HEK293 (cell line): ENCODE measurements around the gene FAM120A.

Experiments
- CTCF ChIA-PET: fragments of 350-600 bp; formaldehyde crosslinking; extraction: SDS; loops from one replicate; lab custom pipeline; 2021; ENCODE audit warnings: antibody characterized with exemption; lab: Yijun Ruan, JAX
- POLR2A ChIA-PET: fragments of 300-600 bp; formaldehyde crosslinking; extraction: SDS; loops from one replicate; lab custom pipeline; 2020; ENCODE audit warnings: antibody characterized with exemption, inconsistent platforms; lab: Yijun Ruan, JAX
- H3K27ac ChIP-seq: fragments of 200-500 bp; sonication (Bioruptor generic); 2 replicates; pipeline ENCODE4 v1.5.1; 2014; ENCODE audit warnings: low read depth, low read length, control low read depth, inconsistent platforms; ENCODE audit errors: extremely low read depth
- H3K36me3 ChIP-seq, 2 experiments: fragments of 200-500 bp in 1 of 2; sonication (Bioruptor generic) in 1 of 2; 1 replicate in 1 of 2; 2 replicates in 1 of 2; pipeline ENCODE4 v1.5.1; 2014 to 2017; ENCODE audit warnings: inconsistent platforms in 2 of 2, low read length in 2 of 2; ENCODE audit not compliant: control insufficient read depth in 2 of 2, insufficient read depth in 1 of 2
- H3K4me1 ChIP-seq: fragments of 200-500 bp; sonication (Bioruptor generic); 2 replicates; pipeline ENCODE4 v1.5.1; 2014; ENCODE audit warnings: mild to moderate bottlenecking, low read length, inconsistent platforms; ENCODE audit not compliant: control insufficient read depth, insufficient read depth
- H3K4me3 ChIP-seq: 2 replicates; pipeline ENCODE4 v1.5.1; 2011; ENCODE audit warnings: low read depth, mild to moderate bottlenecking, control low read depth, low read length, moderate library complexity
- H3K9me3 ChIP-seq: fragments of 200-500 bp; sonication (Bioruptor generic); 2 replicates; pipeline ENCODE4 v1.5.1; 2014; ENCODE audit warnings: low read depth, low read length, inconsistent platforms; ENCODE audit not compliant: control insufficient read depth, insufficient read depth
- KLF1 ChIP-seq: fragments of 450-650 bp; formaldehyde crosslinking; IDR thresholded peaks from 2 replicates; pipeline ENCODE4 v1.5.1; 2016; ENCODE audit warnings: missing biosample characterization, missing genetic modification characterization
- KLF8 ChIP-seq: fragments of 450-650 bp; formaldehyde crosslinking; IDR thresholded peaks from 2 replicates; pipeline ENCODE4 v1.5.1; 2016; ENCODE audit warnings: missing biosample characterization, missing genetic modification characterization
- SP2 ChIP-seq: fragments of 450-650 bp; formaldehyde crosslinking; IDR thresholded peaks from 2 replicates; pipeline ENCODE4 v1.5.1; 2016; ENCODE audit warnings: missing biosample characterization, missing genetic modification characterization
- TCF7L2 ChIP-seq: IDR thresholded peaks from 2 replicates; pipeline ENCODE4 v1.6.1; 2011; ENCODE audit warnings: low read depth, mild to moderate bottlenecking, inconsistent platforms, low read length, moderate library complexity, borderline replicate concordance
- TRIM28 ChIP-seq: IDR thresholded peaks from 2 replicates; pipeline ENCODE4 v1.6.1; 2011; ENCODE audit warnings: low read length, control low read depth, borderline replicate concordance
- ZBTB8A ChIP-seq: fragments of 450-650 bp; formaldehyde crosslinking; IDR thresholded peaks from 2 replicates; pipeline ENCODE4 v1.5.1; 2016; ENCODE audit warnings: missing biosample characterization, missing genetic modification characterization
- ZFHX2 ChIP-seq: fragments of 450-650 bp; formaldehyde crosslinking; conservative IDR thresholded peaks from 2 replicates; pipeline ENCODE4 v1.5.1; 2016; ENCODE audit warnings: missing biosample characterization, missing genetic modification characterization
- ZIC2 ChIP-seq: fragments of 450-650 bp; formaldehyde crosslinking; IDR thresholded peaks from 2 replicates; pipeline ENCODE4 v1.5.1; 2016; ENCODE audit warnings: missing biosample characterization, missing genetic modification characterization
- ZNF157 ChIP-seq: fragments of 450-650 bp; formaldehyde crosslinking; IDR thresholded peaks from 2 replicates; pipeline ENCODE4 v1.5.1; 2016; ENCODE audit warnings: missing biosample characterization, missing genetic modification characterization
- ZNF169 ChIP-seq: fragments of 450-650 bp; formaldehyde crosslinking; IDR thresholded peaks from 2 replicates; pipeline ENCODE4 v1.5.1; 2016; ENCODE audit warnings: missing biosample characterization, missing genetic modification characterization
- ZNF266 ChIP-seq: fragments of 450-650 bp; formaldehyde crosslinking; IDR thresholded peaks from 2 replicates; pipeline ENCODE4 v1.5.1; 2016; ENCODE audit warnings: missing biosample characterization, missing genetic modification characterization, low read depth
- ZNF292 ChIP-seq: fragments of 450-650 bp; formaldehyde crosslinking; IDR thresholded peaks from 2 replicates; pipeline ENCODE4 v1.5.1; 2016; ENCODE audit warnings: low read depth, missing biosample characterization, missing genetic modification characterization, borderline replicate concordance
- ZNF366 ChIP-seq: fragments of 450-650 bp; formaldehyde crosslinking; conservative IDR thresholded peaks from 2 replicates; pipeline ENCODE4 v1.5.1; 2016; ENCODE audit warnings: missing biosample characterization, missing genetic modification characterization
- ZNF404 ChIP-seq: fragments of 450-650 bp; formaldehyde crosslinking; IDR thresholded peaks from 2 replicates; pipeline ENCODE4 v1.5.1; 2017; ENCODE audit warnings: missing biosample characterization, missing genetic modification characterization
- ZNF677 ChIP-seq: fragments of 450-650 bp; IDR thresholded peaks from 2 replicates; pipeline ENCODE4 v1.5.0; 2018; ENCODE audit warnings: missing biosample characterization, mild to moderate bottlenecking, missing genetic modification characterization, moderate library complexity
- ZNF76 ChIP-seq: fragments of 450-650 bp; formaldehyde crosslinking; IDR thresholded peaks from 2 replicates; pipeline ENCODE4; 2016; ENCODE audit warnings: low read depth, missing biosample characterization, missing genetic modification characterization, borderline replicate concordance
- TF ChIP-seq, protein P1 (sequence below): fragments of 450-650 bp; formaldehyde crosslinking; IDR thresholded peaks from 2 replicates; pipeline ENCODE4 v1.5.0; 2017; ENCODE audit warnings: missing biosample characterization, missing genetic modification characterization, borderline replicate concordance
- TF ChIP-seq, protein P2 (sequence below): fragments of 450-650 bp; formaldehyde crosslinking; IDR thresholded peaks from 2 replicates; pipeline ENCODE4 v1.5.1; 2017; ENCODE audit warnings: missing biosample characterization, missing genetic modification characterization
- TF ChIP-seq, protein P3 (sequence below): fragments of 450-650 bp; formaldehyde crosslinking; IDR thresholded peaks from 2 replicates; pipeline ENCODE4 v1.5.1; 2017; ENCODE audit warnings: missing biosample characterization, missing genetic modification characterization
- TF ChIP-seq, protein P4 (sequence below): fragments of 450-650 bp; formaldehyde crosslinking; IDR thresholded peaks from 2 replicates; pipeline ENCODE4 v1.5.1; 2016; ENCODE audit warnings: missing biosample characterization, missing genetic modification characterization
- TF ChIP-seq, protein P5 (sequence below): fragments of 450-650 bp; formaldehyde crosslinking; IDR thresholded peaks from 2 replicates; pipeline ENCODE4 v1.5.1; 2016; ENCODE audit warnings: missing biosample characterization, missing genetic modification characterization, borderline replicate concordance
- TF ChIP-seq, protein P6 (sequence below): fragments of 450-650 bp; formaldehyde crosslinking; IDR thresholded peaks from 2 replicates; pipeline ENCODE4 v1.5.1; 2017; ENCODE audit warnings: missing biosample characterization, missing genetic modification characterization

FAM120A gene

DNA sequence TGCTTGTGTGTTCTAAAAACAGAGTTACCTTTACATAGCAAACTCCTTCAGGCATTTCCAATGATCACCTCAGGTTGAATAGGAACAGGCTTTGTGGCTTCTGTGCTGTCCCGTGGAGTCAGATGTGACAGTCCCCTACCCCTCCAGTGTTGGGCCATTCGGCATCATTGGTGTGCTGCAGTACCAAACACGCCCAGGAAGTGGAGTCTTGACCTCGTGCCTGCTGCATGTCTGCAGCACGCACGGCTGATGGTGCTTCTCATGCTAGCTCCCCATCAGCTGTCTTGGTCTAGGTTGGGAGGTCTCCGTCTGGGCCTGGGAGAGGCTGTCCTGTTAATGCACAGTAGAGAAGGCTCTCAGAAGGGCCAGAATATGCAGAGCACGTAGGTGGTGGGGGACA is 82.4 kb downstream of the FAM120A start:
- ChIA-PET CTCF (interaction anchor here (0.9 kb wide), 1 partner anchor 32 kb away, joined by 3 read pairs; no protein-coding TSS in a partner anchor), POLR2A (no interaction called here)
- Histone ChIP-seq H3K4me3 (no peak overlapping the region), H3K36me3 (peaks cover 10 to 73% of the 10 kb centered on the region in 2 experiments; a peak in 2 of 3 replicates), H3K4me1 (no peaks in the 10 kb centered on the region), H3K27ac (no peak overlapping the region), H3K9me3 (no peaks in the 10 kb centered on the region)
- TF ChIP-seq, protein P1, sequence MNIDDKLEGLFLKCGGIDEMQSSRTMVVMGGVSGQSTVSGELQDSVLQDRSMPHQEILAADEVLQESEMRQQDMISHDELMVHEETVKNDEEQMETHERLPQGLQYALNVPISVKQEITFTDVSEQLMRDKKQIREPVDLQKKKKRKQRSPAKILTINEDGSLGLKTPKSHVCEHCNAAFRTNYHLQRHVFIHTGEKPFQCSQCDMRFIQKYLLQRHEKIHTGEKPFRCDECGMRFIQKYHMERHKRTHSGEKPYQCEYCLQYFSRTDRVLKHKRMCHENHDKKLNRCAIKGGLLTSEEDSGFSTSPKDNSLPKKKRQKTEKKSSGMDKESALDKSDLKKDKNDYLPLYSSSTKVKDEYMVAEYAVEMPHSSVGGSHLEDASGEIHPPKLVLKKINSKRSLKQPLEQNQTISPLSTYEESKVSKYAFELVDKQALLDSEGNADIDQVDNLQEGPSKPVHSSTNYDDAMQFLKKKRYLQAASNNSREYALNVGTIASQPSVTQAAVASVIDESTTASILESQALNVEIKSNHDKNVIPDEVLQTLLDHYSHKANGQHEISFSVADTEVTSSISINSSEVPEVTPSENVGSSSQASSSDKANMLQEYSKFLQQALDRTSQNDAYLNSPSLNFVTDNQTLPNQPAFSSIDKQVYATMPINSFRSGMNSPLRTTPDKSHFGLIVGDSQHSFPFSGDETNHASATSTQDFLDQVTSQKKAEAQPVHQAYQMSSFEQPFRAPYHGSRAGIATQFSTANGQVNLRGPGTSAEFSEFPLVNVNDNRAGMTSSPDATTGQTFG: no peak
- TF ChIP-seq TRIM28 (no peak), ZNF677 (tag by site-specific recombination) (no peak), KLF1 (tag by site-specific recombination) (no peak)
- TF ChIP-seq, protein P2, sequence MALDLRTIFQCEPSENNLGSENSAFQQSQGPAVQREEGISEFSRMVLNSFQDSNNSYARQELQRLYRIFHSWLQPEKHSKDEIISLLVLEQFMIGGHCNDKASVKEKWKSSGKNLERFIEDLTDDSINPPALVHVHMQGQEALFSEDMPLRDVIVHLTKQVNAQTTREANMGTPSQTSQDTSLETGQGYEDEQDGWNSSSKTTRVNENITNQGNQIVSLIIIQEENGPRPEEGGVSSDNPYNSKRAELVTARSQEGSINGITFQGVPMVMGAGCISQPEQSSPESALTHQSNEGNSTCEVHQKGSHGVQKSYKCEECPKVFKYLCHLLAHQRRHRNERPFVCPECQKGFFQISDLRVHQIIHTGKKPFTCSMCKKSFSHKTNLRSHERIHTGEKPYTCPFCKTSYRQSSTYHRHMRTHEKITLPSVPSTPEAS: no peak

DNA sequence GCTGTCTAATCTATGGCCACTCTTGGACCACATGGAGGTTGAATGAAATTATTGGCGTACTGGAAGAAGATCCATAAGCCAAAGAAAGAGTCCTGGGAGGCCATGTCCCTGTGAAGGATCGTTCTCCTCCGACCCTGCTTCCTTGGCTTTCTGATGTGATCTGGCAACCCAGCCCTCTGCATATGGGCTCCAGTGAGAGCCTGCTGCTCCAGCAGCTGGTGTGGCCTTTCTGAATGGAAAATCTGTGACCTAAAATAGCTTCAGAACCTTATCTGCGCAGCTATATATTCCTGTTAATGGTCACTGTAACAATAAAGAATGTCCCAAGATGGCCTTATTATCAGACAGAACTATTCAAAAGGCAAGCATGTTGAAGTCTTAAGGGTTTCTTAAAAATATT is 84.7 kb downstream of the FAM120A start:
- no peak overlapping the region for H3K27ac ChIP-seq
- H3K9me3 ChIP-seq: no peaks in the 10 kb centered on the region
- ChIA-PET CTCF (interaction anchor here (1.8 kb wide), 1 partner anchor 30 kb away, joined by 6 read pairs; no protein-coding TSS in a partner anchor), POLR2A (no interaction called here)
- H3K36me3 ChIP-seq: peaks cover 4 to 67% of the 10 kb centered on the region in 2 experiments; a peak in 1 of 3 replicates
- H3K4me3 ChIP-seq: no peak overlapping the region
- H3K4me1 ChIP-seq: no peaks in the 10 kb centered on the region
- no peak for TF ChIP-seq ZFHX2 (tag by site-specific recombination)
- no peak for TF ChIP-seq TCF7L2
- TF ChIP-seq, protein P3, sequence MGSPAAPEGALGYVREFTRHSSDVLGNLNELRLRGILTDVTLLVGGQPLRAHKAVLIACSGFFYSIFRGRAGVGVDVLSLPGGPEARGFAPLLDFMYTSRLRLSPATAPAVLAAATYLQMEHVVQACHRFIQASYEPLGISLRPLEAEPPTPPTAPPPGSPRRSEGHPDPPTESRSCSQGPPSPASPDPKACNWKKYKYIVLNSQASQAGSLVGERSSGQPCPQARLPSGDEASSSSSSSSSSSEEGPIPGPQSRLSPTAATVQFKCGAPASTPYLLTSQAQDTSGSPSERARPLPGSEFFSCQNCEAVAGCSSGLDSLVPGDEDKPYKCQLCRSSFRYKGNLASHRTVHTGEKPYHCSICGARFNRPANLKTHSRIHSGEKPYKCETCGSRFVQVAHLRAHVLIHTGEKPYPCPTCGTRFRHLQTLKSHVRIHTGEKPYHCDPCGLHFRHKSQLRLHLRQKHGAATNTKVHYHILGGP (tag by site-specific recombination): no peak
- no peak for TF ChIP-seq KLF8
- no peak for TF ChIP-seq ZIC2 (tag by site-specific recombination)
- TF ChIP-seq, protein P4, sequence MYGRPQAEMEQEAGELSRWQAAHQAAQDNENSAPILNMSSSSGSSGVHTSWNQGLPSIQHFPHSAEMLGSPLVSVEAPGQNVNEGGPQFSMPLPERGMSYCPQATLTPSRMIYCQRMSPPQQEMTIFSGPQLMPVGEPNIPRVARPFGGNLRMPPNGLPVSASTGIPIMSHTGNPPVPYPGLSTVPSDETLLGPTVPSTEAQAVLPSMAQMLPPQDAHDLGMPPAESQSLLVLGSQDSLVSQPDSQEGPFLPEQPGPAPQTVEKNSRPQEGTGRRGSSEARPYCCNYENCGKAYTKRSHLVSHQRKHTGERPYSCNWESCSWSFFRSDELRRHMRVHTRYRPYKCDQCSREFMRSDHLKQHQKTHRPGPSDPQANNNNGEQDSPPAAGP (tag by site-specific recombination): no peak
- TF ChIP-seq SP2 (tag by site-specific recombination): no peak
- TF ChIP-seq ZBTB8A: no peak
- TF ChIP-seq ZNF266 (tag by site-specific recombination): no peak
- no peak for TF ChIP-seq ZNF169 (tag by site-specific recombination)
- TF ChIP-seq ZNF366 (tag by site-specific recombination): no peak
- TF ChIP-seq, protein P5, sequence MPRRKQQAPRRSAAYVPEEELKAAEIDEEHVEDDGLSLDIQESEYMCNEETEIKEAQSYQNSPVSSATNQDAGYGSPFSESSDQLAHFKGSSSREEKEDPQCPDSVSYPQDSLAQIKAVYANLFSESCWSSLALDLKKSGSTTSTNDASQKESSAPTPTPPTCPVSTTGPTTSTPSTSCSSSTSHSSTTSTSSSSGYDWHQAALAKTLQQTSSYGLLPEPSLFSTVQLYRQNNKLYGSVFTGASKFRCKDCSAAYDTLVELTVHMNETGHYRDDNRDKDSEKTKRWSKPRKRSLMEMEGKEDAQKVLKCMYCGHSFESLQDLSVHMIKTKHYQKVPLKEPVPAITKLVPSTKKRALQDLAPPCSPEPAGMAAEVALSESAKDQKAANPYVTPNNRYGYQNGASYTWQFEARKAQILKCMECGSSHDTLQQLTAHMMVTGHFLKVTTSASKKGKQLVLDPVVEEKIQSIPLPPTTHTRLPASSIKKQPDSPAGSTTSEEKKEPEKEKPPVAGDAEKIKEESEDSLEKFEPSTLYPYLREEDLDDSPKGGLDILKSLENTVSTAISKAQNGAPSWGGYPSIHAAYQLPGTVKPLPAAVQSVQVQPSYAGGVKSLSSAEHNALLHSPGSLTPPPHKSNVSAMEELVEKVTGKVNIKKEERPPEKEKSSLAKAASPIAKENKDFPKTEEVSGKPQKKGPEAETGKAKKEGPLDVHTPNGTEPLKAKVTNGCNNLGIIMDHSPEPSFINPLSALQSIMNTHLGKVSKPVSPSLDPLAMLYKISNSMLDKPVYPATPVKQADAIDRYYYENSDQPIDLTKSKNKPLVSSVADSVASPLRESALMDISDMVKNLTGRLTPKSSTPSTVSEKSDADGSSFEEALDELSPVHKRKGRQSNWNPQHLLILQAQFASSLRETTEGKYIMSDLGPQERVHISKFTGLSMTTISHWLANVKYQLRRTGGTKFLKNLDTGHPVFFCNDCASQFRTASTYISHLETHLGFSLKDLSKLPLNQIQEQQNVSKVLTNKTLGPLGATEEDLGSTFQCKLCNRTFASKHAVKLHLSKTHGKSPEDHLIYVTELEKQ: no peak
- no peak for TF ChIP-seq ZNF404
- TF ChIP-seq, protein P6, sequence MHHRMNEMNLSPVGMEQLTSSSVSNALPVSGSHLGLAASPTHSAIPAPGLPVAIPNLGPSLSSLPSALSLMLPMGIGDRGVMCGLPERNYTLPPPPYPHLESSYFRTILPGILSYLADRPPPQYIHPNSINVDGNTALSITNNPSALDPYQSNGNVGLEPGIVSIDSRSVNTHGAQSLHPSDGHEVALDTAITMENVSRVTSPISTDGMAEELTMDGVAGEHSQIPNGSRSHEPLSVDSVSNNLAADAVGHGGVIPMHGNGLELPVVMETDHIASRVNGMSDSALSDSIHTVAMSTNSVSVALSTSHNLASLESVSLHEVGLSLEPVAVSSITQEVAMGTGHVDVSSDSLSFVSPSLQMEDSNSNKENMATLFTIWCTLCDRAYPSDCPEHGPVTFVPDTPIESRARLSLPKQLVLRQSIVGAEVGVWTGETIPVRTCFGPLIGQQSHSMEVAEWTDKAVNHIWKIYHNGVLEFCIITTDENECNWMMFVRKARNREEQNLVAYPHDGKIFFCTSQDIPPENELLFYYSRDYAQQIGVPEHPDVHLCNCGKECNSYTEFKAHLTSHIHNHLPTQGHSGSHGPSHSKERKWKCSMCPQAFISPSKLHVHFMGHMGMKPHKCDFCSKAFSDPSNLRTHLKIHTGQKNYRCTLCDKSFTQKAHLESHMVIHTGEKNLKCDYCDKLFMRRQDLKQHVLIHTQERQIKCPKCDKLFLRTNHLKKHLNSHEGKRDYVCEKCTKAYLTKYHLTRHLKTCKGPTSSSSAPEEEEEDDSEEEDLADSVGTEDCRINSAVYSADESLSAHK: no peak
- TF ChIP-seq ZNF157 (tag by site-specific recombination): no peak
- TF ChIP-seq, protein P2: no peak
- TF ChIP-seq ZNF76: no peak
- TF ChIP-seq ZNF292: no peak
